Measurements from ENCODE around the gene SYNJ2. TPM values are rescaled to one million over a fixed set of nuclear protein-coding genes. Genes with fewer than 3 reads are reported as not detected.

The SYNJ2 gene
- total RNA-seq, 1 experiment from 2014 or later: 3.9 TPM

GRCh38 chr6:158071121-158072082, 89.7 kb downstream of the SYNJ2 start:
- no peak for DNase-seq (ENCODE audit: low read depth, low spot score)
- in situ Hi-C loops (cut with HindIII; ENCODE audit: low pct_unique_long_range_greater_than_20kb, low sequenced_read_pairs): no loop called here

GRCh38 chr6:158072083-158072721, 90.5 kb downstream of the SYNJ2 start:
- DNase-seq (ENCODE audit: low read depth, low spot score): peak; percentile 69
- in situ Hi-C loops (cut with HindIII; ENCODE audit: low pct_unique_long_range_greater_than_20kb, low sequenced_read_pairs): no loop called here

- in situ Hi-C loops (cut with HindIII; ENCODE audit: low pct_unique_long_range_greater_than_20kb, low sequenced_read_pairs): no loop called here
Measured at GRCh38 chr6:158073776-158074175, 92.1 kb downstream of the SYNJ2 start.

GRCh38 chr6:158076548-158076947, 94.9 kb downstream of the SYNJ2 start:
- in situ Hi-C loops (cut with HindIII; ENCODE audit: low pct_unique_long_range_greater_than_20kb, low sequenced_read_pairs): no loop called here

More at GRCh38 chr6:158073776-158074175, 92.1 kb downstream of the SYNJ2 start:
- DNase-seq (ENCODE audit: low read depth, low spot score): no peak

GRCh38 chr6:158077676-158078075, 96.0 kb downstream of the SYNJ2 start:
- in situ Hi-C loops (cut with HindIII; ENCODE audit: low pct_unique_long_range_greater_than_20kb, low sequenced_read_pairs): no loop called here
- no peak for DNase-seq (ENCODE audit: low read depth, low spot score)

More at GRCh38 chr6:158076548-158076947, 94.9 kb downstream of the SYNJ2 start:
- DNase-seq (ENCODE audit: low read depth, low spot score): no peak

- DNase-seq (ENCODE audit: low read depth, low spot score): no peak
- in situ Hi-C loops (cut with HindIII; ENCODE audit: low pct_unique_long_range_greater_than_20kb, low sequenced_read_pairs): no loop called here
Measured at GRCh38 chr6:158078320-158078719, 96.7 kb downstream of the SYNJ2 start.

GRCh38 chr6:158080849-158081656, 99.4 kb downstream of the SYNJ2 start:
- in situ Hi-C loops (cut with HindIII; ENCODE audit: low pct_unique_long_range_greater_than_20kb, low sequenced_read_pairs): no loop called here
- no peak for DNase-seq (ENCODE audit: low read depth, low spot score)

- no peak for DNase-seq (ENCODE audit: low read depth, low spot score)
- in situ Hi-C loops (cut with HindIII; ENCODE audit: low pct_unique_long_range_greater_than_20kb, low sequenced_read_pairs): no loop called here
Measured at GRCh38 chr6:158081657-158081935, 99.9 kb downstream of the SYNJ2 start.

- no peak for DNase-seq (ENCODE audit: low read depth, low spot score)
- in situ Hi-C loops (cut with HindIII; ENCODE audit: low pct_unique_long_range_greater_than_20kb, low sequenced_read_pairs): no loop called here
Measured at GRCh38 chr6:158083455-158084325, 102.0 kb downstream of the SYNJ2 start.

- no peak for DNase-seq (ENCODE audit: low read depth, low spot score)
- in situ Hi-C loops (cut with HindIII; ENCODE audit: low pct_unique_long_range_greater_than_20kb, low sequenced_read_pairs): no loop called here
Measured at GRCh38 chr6:158085261-158086053, 103.8 kb downstream of the SYNJ2 start.

- in situ Hi-C loops (cut with HindIII; ENCODE audit: low pct_unique_long_range_greater_than_20kb, low sequenced_read_pairs): no loop called here
- no peak for DNase-seq (ENCODE audit: low read depth, low spot score)
Measured at GRCh38 chr6:158086054-158086503, 104.4 kb downstream of the SYNJ2 start.

- in situ Hi-C loops (cut with HindIII; ENCODE audit: low pct_unique_long_range_greater_than_20kb, low sequenced_read_pairs): no loop called here
- no peak for DNase-seq (ENCODE audit: low read depth, low spot score)
Measured at GRCh38 chr6:158086504-158087223, 105.0 kb downstream of the SYNJ2 start.

GRCh38 chr6:158087224-158087867, 105.7 kb downstream of the SYNJ2 start:
- DNase-seq (ENCODE audit: low read depth, low spot score): no peak
- in situ Hi-C loops (cut with HindIII; ENCODE audit: low pct_unique_long_range_greater_than_20kb, low sequenced_read_pairs): no loop called here

- DNase-seq (ENCODE audit: low read depth, low spot score): no peak
- in situ Hi-C loops (cut with HindIII; ENCODE audit: low pct_unique_long_range_greater_than_20kb, low sequenced_read_pairs): no loop called here
Measured at GRCh38 chr6:158092806-158093205, 111.1 kb downstream of the SYNJ2 start.

GRCh38 chr6:158095031-158095430, 113.4 kb downstream of the SYNJ2 start:
- in situ Hi-C loops (cut with HindIII; ENCODE audit: low pct_unique_long_range_greater_than_20kb, low sequenced_read_pairs): no loop called here

More at GRCh38 chr6:158095031-158095430, 113.4 kb downstream of the SYNJ2 start:
- DNase-seq (ENCODE audit: low read depth, low spot score): no peak
